Endothelial cell (in vitro differentiated cells): ENCODE data around the gene LBX2. TPM values are rescaled to one million over a fixed set of nuclear protein-coding genes. Genes with fewer than 3 reads are reported as not detected.

Experiments used
- DNase-seq: peaks from one replicate; pipeline ENCODE4 v3.0.0; 2021; ENCODE audit warnings: low spot score
- H3K27ac Mint-ChIP-seq: one replicate; pipeline ENCODE4 v1.8.0; 2021; ENCODE audit warnings: mixed read lengths, inconsistent platforms; ENCODE audit not compliant: unreplicated experiment
- H3K27me3 Mint-ChIP-seq: one replicate; pipeline ENCODE4 v1.8.0; 2021; ENCODE audit warnings: mild to moderate bottlenecking, moderate library complexity, mixed read lengths, inconsistent platforms; ENCODE audit not compliant: unreplicated experiment
- H3K36me3 Mint-ChIP-seq: one replicate; pipeline ENCODE4 v1.8.0; 2021; ENCODE audit warnings: mild to moderate bottlenecking, low read depth, mixed read lengths, inconsistent platforms; ENCODE audit not compliant: unreplicated experiment
- H3K4me1 Mint-ChIP-seq: one replicate; pipeline ENCODE4 v1.8.0; 2021; ENCODE audit warnings: mild to moderate bottlenecking, mixed read lengths, inconsistent platforms; ENCODE audit not compliant: unreplicated experiment
- H3K4me3 Mint-ChIP-seq: one replicate; pipeline ENCODE4 v1.8.0; 2021; ENCODE audit warnings: mild to moderate bottlenecking, mixed read lengths, inconsistent platforms; ENCODE audit not compliant: unreplicated experiment
- H3K9me3 Mint-ChIP-seq: one replicate; pipeline ENCODE4 v1.8.0; 2021; ENCODE audit warnings: mixed read lengths, inconsistent platforms; ENCODE audit not compliant: unreplicated experiment
- total RNA-seq: library from RNA; stranded (reverse); fragmentation: NEBNext Ultra II Directional; extraction: Animal tissue kit (Norgen Biotek cat#: 25700); gene quantifications from one replicate; pipeline ENCODE4 v1.2.1, GENCODE V29; 2021; ENCODE audit not compliant: unreplicated experiment
- TF ChIP-seq, protein P1 (sequence below): fragments of 200-600 bp; sonication (generic); IDR thresholded peaks from one replicate; pipeline ENCODE4 v1.5.0; 2021; ENCODE audit warnings: antibody characterized with exemption; ENCODE audit not compliant: unreplicated experiment

Gene LBX2
- total RNA-seq, 1 donor from 2014 or later = not detected

DNA sequence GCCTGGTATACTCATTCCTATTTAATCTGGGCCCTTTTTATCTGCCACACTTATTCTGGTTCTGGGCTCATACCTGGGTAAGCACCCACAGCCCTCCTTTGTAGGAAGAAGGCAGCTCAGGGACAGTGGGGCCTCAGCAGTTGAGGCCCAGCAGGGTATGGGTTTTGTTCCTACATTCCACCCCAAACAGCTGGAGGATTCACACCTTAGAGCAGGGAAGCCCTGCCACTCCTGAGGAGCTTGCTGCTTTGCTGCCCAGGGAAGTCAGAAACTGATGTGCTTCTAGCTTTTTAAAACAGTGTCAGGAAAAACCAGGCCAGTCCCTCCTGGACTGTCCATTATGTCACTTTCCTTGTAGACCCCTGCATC lies 1.2 kb upstream of the LBX2 start:
- Mint-ChIP-seq H3K4me1 (peaks cover 13% of the 10 kb centered on the region), H3K9me3 (no peaks in the 10 kb centered on the region), H3K4me3 (no peak overlapping the region), H3K27me3 (peaks cover 48% of the 10 kb centered on the region), H3K27ac (no peak overlapping the region), H3K36me3 (peaks cover 8% of the 10 kb centered on the region)
- TF ChIP-seq, protein P1, sequence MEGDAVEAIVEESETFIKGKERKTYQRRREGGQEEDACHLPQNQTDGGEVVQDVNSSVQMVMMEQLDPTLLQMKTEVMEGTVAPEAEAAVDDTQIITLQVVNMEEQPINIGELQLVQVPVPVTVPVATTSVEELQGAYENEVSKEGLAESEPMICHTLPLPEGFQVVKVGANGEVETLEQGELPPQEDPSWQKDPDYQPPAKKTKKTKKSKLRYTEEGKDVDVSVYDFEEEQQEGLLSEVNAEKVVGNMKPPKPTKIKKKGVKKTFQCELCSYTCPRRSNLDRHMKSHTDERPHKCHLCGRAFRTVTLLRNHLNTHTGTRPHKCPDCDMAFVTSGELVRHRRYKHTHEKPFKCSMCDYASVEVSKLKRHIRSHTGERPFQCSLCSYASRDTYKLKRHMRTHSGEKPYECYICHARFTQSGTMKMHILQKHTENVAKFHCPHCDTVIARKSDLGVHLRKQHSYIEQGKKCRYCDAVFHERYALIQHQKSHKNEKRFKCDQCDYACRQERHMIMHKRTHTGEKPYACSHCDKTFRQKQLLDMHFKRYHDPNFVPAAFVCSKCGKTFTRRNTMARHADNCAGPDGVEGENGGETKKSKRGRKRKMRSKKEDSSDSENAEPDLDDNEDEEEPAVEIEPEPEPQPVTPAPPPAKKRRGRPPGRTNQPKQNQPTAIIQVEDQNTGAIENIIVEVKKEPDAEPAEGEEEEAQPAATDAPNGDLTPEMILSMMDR = no peak
- no peak for DNase-seq

DNA sequence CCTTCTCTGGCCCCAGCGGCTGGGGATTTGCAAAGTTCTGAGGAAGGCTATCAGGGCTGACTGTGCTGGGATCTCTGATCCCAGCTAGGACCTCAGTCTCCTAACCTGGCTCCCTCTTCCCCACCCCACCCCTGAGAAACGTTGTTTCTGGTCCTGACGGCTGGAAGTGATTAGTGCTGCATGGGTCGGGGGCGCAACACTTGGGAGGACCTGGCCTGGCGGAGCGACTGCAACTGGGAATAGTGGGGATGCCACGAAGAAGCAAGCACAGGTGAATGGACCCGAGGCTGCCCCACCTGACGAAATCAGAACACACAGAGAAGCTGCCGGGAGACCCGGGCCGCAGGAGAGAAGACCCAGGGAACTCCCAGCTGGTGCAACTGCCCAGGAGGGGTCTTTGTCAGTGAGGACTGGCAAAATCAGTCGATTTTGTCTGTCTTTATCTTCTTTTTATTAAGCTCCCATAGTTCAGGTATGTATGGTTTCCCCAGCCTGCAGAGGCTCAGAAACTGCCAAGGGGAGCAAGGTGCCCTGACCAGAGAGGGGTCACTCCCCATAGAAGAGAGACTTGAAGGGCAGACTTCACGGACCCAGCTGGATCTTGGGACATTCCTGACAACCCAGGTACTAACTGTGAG lies 656 bp upstream of the LBX2 start:
- peaks cover 13% of the 10 kb centered on the region for H3K4me1 Mint-ChIP-seq
- H3K9me3 Mint-ChIP-seq = no peaks in the 10 kb centered on the region
- DNase-seq = no peak
- no peak overlapping the region for H3K27ac Mint-ChIP-seq
- H3K36me3 Mint-ChIP-seq = peaks cover 5% of the 10 kb centered on the region
- no peak overlapping the region for H3K4me3 Mint-ChIP-seq
- H3K27me3 Mint-ChIP-seq = peaks cover 45% of the 10 kb centered on the region
- TF ChIP-seq, protein P1 = no peak

DNA sequence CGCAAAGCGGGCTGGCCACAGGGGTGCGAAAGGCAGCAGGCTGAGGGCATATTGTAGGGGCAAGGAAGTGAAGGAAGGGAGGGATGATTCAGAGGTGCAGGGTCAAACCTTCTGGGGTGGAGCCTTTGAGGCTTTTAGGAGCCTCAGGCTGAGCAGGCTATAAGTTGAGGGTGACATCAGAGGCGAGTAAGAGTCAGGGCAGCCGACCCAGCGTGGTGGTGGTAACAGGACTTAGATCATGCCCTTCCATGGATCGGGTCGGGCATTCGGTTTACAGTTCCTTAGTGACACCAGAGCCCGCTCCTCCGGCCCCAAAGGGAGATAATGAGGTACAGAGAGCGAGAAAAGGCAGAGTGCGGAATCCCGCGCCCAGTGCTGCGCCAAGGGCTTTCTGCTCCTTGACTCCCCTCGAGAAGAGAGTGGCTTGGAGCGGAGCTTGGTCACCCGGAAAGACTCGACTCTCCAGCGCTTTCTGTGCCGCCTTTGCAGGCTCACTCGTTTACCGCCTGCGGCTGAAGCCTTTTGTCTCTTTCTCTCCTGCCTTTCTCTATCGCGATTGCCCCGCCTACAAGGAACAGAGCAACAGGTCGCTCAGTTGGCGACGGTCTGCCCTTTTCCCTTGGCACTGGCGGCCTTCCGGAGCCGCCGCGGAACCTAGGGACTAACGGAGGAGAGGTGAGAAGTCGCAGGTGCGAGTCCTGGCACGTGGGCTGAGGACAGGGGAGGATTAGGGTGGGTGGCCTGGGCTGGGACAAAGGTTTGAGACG lies 720 bp downstream of the LBX2 start:
- H3K36me3 Mint-ChIP-seq = peaks cover 7% of the 10 kb centered on the region
- DNase-seq = no peak
- H3K27me3 Mint-ChIP-seq = peaks cover 35% of the 10 kb centered on the region
- TF ChIP-seq, protein P1 = no peak
- no peaks in the 10 kb centered on the region for H3K9me3 Mint-ChIP-seq
- peak overlapping the region; percentile 78 for H3K4me3 Mint-ChIP-seq
- H3K4me1 Mint-ChIP-seq = peaks cover 13% of the 10 kb centered on the region
- H3K27ac Mint-ChIP-seq = no peak overlapping the region

DNA sequence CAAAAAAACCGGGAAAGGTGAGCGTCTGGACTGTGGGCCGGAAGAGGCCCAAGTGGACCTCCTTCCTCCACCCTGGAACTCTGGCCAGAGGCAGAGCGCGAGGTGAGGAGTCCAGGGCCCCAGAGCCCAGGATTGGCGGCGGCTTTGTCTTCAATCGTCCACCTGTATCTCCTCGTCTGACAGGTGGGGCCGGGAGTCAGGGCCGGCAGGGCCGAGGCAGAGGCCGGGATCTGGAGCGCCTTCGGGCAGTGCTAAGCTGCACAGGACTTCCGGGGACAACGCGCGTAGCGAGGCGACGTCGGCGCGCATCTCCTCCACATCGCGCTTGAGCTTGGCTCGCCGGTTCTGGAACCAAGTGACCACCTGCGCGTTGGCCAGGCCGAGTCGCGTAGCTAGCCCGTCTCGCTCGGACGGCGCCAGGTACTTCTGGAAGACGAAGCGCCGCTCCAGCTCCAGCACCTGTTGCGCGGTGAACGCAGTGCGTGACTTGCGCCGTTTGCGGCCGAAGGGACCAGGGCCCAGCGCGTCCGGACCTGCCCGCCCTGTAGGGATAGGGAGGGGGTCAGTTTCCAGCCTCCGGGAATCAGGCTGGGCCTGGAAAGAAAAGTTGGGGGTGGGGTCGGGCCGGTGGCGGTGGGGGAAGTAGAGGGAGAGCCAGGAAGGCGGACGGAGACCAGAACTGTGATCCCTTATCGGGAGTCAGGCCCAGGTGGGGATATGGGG lies 1.5 kb downstream of the LBX2 start:
- TF ChIP-seq, protein P1 = no peak
- no peak overlapping the region for H3K27ac Mint-ChIP-seq
- H3K4me1 Mint-ChIP-seq = peaks cover 13% of the 10 kb centered on the region
- DNase-seq = no peak
- H3K9me3 Mint-ChIP-seq = no peaks in the 10 kb centered on the region
- peak overlapping the region; percentile 77 for H3K4me3 Mint-ChIP-seq
- H3K27me3 Mint-ChIP-seq = peaks cover 36% of the 10 kb centered on the region
- peaks cover 11% of the 10 kb centered on the region for H3K36me3 Mint-ChIP-seq
